GM04503 (cell line): Measurements from ENCODE around the gene ATP1B3.
"Not testable (repeated sequence)": the region's sequence is repeated elsewhere in the genome, so short reads cannot be mapped to it uniquely, and the experiment has no call there.

Experiments used
- DNase-seq: peaks from one replicate; pipeline ENCODE4 v3.0.0-alpha.2; 2012; ENCODE audit warnings: low read depth

ATP1B3 gene

GRCh38 chr3:141876381-141876890 is at the start of gene ATP1B3:
ATP1B3 (plus strand) TSS chr3:141876643; CDS start chr3:141876802, 159 bp downstream.
- DNase-seq = no peak

- no peak for DNase-seq
Observed at GRCh38 chr3:141828487-141828886, 48.0 kb upstream of the ATP1B3 start.

DNA sequence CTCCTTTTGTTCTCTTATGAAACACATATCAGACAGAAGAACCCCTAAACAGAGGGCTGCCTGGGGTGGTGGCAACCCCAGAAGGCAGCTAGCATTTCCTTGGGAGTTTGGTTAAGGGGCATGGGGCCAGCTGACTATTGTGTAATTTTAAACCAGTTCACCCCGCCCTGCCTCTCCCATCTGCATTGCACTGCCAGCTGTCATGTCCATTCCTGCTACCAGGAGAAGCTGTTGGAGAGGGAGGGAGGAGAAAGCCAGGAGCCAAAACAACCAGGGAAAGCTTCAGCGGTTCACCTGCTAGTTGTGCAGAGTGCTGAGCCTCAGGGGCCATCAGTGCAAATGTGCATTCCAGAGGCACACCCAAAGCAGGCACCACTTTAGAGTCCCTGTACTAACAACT is 47.6 kb upstream of the ATP1B3 start:
- peak; percentile 3 for DNase-seq

- DNase-seq = no peak
Observed at GRCh38 chr3:141830508-141830907, 45.9 kb upstream of the ATP1B3 start.

DNA sequence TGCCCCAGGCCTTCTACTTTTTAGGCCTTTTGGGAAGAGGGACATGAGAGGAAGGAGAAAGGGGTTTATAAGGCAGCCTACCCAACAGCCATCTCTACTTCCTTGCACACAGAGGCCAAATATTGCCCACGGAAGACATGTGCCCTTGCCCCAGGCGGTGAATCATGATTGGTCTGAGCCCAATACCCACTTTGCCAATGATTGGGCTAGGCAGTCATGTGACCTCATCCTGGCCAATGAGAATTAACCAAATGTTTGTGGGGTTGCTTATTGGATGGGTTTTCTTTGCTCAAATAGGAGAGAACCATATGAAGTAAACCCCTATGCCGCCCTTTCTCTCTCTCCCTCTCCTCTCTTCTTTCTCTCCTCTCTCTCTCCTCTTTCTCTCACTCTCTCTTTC is 42.2 kb upstream of the ATP1B3 start:
- no peak for DNase-seq

GRCh38 chr3:141835557-141836229 is 40.8 kb upstream of the ATP1B3 start:
- no peak for DNase-seq

DNA sequence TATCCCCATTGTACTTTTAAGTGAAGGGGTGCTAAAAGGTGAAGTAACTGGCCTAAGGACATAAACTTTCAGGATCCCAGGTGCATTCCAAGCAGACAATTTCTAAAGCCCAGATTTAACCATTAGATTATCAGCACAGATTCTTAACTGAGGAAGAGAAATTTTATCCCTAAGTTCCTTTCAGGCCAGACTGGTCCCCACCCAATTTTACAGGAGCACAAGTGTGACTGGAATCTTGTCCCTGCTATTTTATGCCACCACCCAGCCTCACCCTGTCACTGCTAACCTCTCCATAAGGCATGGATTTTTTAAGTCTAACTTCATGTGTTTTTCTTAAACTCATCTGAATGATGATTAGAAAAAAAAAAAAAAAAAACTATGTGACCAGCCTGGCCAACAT is 37.1 kb upstream of the ATP1B3 start:
- no peak for DNase-seq

DNA sequence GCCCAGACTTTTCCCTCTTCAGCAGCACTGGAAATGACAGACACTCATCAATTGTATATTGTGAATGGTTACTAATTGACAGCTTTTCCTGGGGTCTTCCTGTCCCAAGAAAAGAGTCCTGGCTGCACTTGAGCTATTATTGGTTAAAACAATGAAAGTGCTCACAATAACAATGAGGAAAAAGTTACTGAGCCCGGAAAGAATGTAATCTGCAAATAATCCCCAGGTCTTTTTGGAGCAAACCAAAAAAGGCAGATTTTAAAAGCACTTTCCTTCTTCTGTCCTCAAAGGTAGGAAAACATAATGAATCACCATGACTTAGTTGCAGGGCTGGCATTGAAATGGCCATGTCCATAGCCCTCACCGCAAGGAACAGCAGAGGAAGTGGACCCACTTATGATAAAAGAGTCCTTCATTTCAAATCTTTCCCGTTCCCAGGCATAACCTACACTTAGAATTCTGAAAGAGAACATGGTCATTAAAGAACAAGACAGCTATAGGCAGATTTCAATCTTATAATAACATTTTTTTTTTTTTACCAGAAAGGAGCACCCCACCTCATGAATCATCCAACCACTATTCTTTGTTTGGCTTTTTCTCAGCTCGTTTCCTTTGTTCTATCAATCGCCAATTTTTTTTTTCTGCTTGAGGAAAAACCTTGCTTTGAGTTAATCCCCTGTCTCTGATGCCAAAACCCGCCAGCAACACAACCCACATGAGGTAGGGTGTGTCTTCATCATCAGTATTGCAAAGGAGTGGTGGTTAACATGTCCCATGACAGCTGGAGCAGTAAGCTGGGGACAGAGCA is 35.5 kb upstream of the ATP1B3 start:
- no peak for DNase-seq

DNA sequence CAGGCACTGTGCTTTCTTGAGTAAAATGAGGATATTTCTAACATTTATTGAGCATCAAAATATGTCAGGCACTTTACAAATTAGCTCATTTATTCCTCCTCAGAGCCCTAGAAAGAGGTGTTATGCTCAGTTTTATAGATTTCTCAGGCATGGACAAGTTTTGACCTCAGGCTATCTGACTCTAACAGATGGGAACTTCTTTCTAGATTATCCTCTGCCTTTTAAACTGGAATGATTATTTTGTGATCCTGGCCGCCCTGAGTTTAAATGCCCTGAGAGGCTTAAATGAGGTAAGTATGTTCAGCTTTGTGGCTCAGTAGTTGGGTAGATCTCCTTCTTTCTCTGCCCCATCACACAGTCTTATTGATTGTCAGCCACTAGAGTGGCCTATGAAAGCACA is 32.3 kb upstream of the ATP1B3 start:
- no peak for DNase-seq

DNA sequence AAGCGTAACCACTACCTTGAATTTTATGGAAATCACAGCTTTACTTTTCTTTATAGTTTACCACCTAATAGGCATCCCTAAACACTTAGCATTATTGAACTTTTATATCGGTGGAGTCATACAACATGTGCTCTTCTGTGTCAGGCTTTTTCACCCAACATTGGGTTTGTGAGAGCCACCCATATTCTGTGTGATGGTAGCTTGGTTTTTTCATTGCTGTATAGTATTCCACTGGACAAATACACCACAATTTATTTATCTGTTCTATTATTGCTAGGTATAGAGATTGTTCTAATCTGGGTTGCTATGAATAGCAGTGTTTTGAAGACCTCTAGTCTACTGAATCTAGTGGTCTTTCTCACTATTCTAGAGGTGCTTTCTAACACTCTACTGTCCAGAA is 31.6 kb upstream of the ATP1B3 start:
- DNase-seq = no peak

DNA sequence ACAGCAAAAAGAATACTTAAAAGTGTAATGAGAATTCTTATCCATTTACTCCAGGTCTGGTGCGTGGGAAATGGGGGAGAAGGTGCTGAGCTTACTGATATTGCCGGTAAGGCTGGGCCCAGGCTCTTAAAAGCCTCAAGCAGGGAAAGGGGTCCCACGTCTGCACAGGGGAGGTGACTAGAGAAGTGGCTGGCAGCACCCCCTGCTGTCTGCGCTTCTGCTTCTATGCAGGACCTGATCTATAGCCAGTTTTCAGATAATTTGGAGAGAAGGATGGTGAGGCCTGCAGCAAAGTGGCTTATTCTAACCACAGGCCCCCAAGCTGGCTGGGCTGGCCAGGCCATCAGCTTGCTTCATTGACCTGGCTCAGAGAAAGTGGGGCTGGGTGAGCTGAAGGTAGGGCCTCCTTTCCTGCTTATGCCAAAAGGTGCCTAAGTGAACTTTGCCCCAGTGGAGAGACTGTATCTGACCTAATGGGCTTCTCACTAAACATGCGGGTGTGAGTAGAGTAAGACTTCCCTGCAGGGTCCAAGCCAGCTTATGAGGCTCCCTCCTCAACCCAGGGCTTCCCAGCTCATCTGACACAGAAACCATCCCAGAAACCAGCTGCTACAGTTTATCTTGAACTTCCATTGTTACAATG is 30.9 kb upstream of the ATP1B3 start:
- no peak for DNase-seq

DNA sequence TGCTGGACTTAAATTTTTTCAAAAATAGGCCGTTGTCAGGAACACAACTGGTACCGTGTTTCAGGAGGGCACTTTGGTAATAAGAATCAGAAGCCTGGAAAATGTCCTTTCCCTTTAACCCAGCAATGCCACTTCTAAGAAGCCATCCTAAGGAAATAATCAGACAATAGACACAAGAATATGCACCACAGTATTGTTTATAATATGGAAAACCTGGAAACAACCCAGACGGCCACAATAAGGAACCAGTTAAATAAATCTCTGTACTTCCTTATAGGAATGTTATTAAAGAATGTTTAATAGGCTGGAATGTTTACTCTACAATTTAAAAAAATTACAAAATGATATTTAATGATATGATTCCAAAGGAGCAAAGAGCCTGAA is 30.4 kb upstream of the ATP1B3 start:
- no peak for DNase-seq

- DNase-seq = not testable (repeated sequence)
Observed at GRCh38 chr3:141848159-141848748, 28.2 kb upstream of the ATP1B3 start.

GRCh38 chr3:141849056-141849815 is 27.2 kb upstream of the ATP1B3 start:
- DNase-seq = no peak

GRCh38 chr3:141851411-141851810 is 25.0 kb upstream of the ATP1B3 start:
- no peak for DNase-seq

- no peak for DNase-seq
Observed at GRCh38 chr3:141853081-141853601, 23.3 kb upstream of the ATP1B3 start.

DNA sequence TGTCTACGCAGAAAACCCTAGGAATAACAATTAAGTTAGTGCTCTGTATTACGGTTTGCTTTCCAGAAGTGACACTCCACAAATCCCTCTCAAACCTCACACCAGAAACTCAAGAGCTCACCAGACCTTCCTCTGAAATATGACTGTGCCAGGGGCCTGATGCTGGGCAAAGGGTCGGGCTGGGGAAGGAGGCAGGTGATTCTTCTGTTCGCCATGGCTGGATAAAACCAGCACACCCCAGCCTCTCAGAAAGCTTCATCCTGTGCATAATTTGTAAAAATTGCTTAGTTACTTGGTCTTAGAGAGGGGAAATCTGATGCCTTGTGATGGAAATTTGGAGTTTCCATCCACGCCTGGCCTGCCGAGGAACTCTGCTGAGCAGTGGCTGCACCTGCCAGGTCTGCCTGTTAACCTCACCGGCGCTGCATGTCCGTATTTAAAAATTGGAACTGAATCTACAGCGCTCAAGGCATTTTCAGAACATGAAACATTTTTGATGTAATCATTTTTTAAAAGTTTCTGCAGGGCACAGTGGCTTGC is 22.7 kb upstream of the ATP1B3 start:
- no peak for DNase-seq

GRCh38 chr3:141854599-141854998 is 21.8 kb upstream of the ATP1B3 start:
- DNase-seq = no peak

GRCh38 chr3:141858312-141858711 is 18.1 kb upstream of the ATP1B3 start:
- DNase-seq = no peak

GRCh38 chr3:141859651-141860050 is 16.8 kb upstream of the ATP1B3 start:
- no peak for DNase-seq

- no peak for DNase-seq
Observed at GRCh38 chr3:141860086-141860669, 16.3 kb upstream of the ATP1B3 start.
